Stimulated activated naive CD8-positive, alpha-beta T cell treated with anti-CD3 and anti-CD28 coated beads, Interleukin-15, Interleukin-2, amounts not matched to agents 100 ng/mL and 50 ng/mL, for 24 hours (primary cell): ENCODE measurements around the gene CRNN.

Source experiments
- H3K27ac Mint-ChIP-seq: one replicate; pipeline ENCODE4 v1.8.0; 2021; ENCODE audit warnings: mild to moderate bottlenecking, mixed read lengths
- H3K27me3 Mint-ChIP-seq: one replicate; pipeline ENCODE4 v1.8.0; 2021; ENCODE audit warnings: mixed read lengths
- H3K36me3 Mint-ChIP-seq: one replicate; pipeline ENCODE4 v1.8.0; 2021; ENCODE audit warnings: low read depth, mixed read lengths
- H3K4me1 Mint-ChIP-seq: one replicate; pipeline ENCODE4 v1.8.0; 2021; ENCODE audit warnings: low read depth, mixed read lengths
- H3K4me3 Mint-ChIP-seq: one replicate; pipeline ENCODE4 v1.8.0; 2021; ENCODE audit warnings: mild to moderate bottlenecking, mixed read lengths
- H3K9me3 Mint-ChIP-seq: one replicate; pipeline ENCODE4 v1.8.0; 2021; ENCODE audit warnings: mixed read lengths

Gene CRNN

DNA sequence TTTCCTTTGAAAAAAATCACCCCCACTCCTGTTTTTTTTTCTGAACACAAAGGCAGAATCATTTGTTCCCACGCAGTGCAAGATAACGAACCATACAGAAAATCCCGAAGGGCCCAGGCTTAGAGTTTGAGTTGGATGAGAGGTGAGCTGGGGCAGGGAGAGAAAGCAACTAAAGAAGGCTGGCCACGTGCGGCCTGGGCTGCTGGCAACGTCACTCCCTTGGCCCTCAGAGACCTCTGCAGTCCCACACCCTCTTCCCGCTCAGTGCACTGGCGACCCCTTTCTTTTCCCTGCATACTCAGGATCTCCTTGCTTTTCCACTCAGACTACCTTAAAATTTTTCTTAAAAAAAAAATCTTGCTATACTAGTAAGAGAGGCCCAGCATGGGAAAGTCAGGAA is 28.2 kb upstream of the CRNN start:
- H3K27me3 Mint-ChIP-seq = peaks cover 18% of the 10 kb centered on the region
- no peaks in the 10 kb centered on the region for H3K36me3 Mint-ChIP-seq
- H3K4me1 Mint-ChIP-seq = no peaks in the 10 kb centered on the region

GRCh38 chr1:152441756-152442155 is 27.7 kb upstream of the CRNN start:
- Mint-ChIP-seq H3K27ac (no peak overlapping the region), H3K4me3 (no peak overlapping the region), H3K36me3 (no peaks in the 10 kb centered on the region), H3K27me3 (peaks cover 21% of the 10 kb centered on the region), H3K9me3 (no peaks in the 10 kb centered on the region), H3K4me1 (no peaks in the 10 kb centered on the region)

More for the DNA sequence above, 28.2 kb upstream of the CRNN start:
- Mint-ChIP-seq H3K27ac (no peak overlapping the region), H3K4me3 (no peak overlapping the region), H3K9me3 (no peaks in the 10 kb centered on the region)

- H3K27me3 Mint-ChIP-seq = peaks cover 30% of the 10 kb centered on the region
- no peak overlapping the region for H3K27ac Mint-ChIP-seq
Observed at GRCh38 chr1:152440635-152441471, 26.8 kb upstream of the CRNN start.

DNA sequence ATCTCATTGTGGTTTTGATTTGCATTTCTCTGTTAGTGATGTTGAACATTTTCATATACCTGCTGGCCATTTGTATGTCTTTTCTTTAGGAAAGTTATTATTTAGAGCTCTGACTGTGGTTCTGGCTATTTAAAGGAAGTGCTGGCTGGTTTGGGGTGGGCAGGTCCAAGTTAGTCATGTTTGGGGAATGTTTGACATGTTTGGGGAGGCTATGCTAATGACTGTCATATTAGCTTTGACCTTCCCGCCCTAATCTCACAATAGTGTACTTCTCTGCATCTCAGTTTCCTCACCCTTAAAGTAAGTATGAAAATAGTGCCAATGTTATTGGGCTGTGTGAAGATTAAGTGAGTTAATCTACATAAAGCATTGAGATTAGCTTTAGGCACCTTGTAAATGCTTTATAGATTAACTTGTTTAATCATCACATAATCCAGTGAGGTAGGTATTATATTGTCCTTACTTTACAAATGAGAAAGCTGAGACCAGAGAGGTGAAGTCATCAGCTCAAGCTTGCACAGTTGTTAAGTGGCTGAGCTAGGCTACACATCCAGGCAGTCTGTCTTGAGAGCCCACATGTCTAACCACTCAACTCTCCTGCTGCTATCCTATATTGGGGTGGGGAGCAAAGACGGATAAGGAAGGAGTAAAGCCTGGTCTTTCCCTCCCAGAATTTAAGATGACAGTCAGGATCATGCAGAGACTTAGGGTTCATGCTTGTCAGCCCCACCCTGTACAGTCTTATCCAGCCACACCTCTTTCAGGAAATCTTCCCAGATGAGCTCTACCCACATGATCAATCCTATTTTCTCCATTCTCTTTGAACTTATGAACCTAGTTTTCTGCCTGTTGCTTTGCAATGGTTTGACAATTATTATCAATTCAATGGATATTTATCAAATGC is 22.8 kb upstream of the CRNN start:
- Mint-ChIP-seq H3K9me3 (no peaks in the 10 kb centered on the region), H3K4me3 (no peak overlapping the region), H3K27me3 (peaks cover 29% of the 10 kb centered on the region), H3K27ac (no peak overlapping the region), H3K4me1 (no peaks in the 10 kb centered on the region), H3K36me3 (no peaks in the 10 kb centered on the region)

More at GRCh38 chr1:152440635-152441471, 26.8 kb upstream of the CRNN start:
- H3K9me3 Mint-ChIP-seq = no peaks in the 10 kb centered on the region
- H3K4me1 Mint-ChIP-seq = no peaks in the 10 kb centered on the region
- no peak overlapping the region for H3K4me3 Mint-ChIP-seq
- no peaks in the 10 kb centered on the region for H3K36me3 Mint-ChIP-seq

GRCh38 chr1:152427458-152427857 is 13.4 kb upstream of the CRNN start:
- H3K36me3 Mint-ChIP-seq = no peaks in the 10 kb centered on the region
- H3K4me3 Mint-ChIP-seq = no peak overlapping the region

GRCh38 chr1:152426731-152427130 is 12.7 kb upstream of the CRNN start:
- Mint-ChIP-seq H3K4me1 (no peaks in the 10 kb centered on the region), H3K27ac (no peak overlapping the region), H3K9me3 (peaks cover 17% of the 10 kb centered on the region)

More at GRCh38 chr1:152427458-152427857, 13.4 kb upstream of the CRNN start:
- no peaks in the 10 kb centered on the region for H3K4me1 Mint-ChIP-seq
- peaks cover 17% of the 10 kb centered on the region for H3K9me3 Mint-ChIP-seq
- H3K27ac Mint-ChIP-seq = no peak overlapping the region
- H3K27me3 Mint-ChIP-seq = peaks cover 7% of the 10 kb centered on the region

GRCh38 chr1:152419917-152420316 is 5.9 kb upstream of the CRNN start:
- Mint-ChIP-seq H3K4me1 (no peaks in the 10 kb centered on the region), H3K36me3 (no peaks in the 10 kb centered on the region), H3K4me3 (no peak overlapping the region), H3K27ac (no peak overlapping the region), H3K9me3 (peaks cover 17% of the 10 kb centered on the region), H3K27me3 (peaks cover 10% of the 10 kb centered on the region)

More at GRCh38 chr1:152426731-152427130, 12.7 kb upstream of the CRNN start:
- Mint-ChIP-seq H3K36me3 (no peaks in the 10 kb centered on the region), H3K4me3 (no peak overlapping the region), H3K27me3 (peaks cover 7% of the 10 kb centered on the region)

- no peaks in the 10 kb centered on the region for H3K9me3 Mint-ChIP-seq
- H3K27me3 Mint-ChIP-seq = peaks cover 6% of the 10 kb centered on the region
- no peak overlapping the region for H3K27ac Mint-ChIP-seq
- H3K36me3 Mint-ChIP-seq = no peaks in the 10 kb centered on the region
- H3K4me1 Mint-ChIP-seq = no peaks in the 10 kb centered on the region
- no peak overlapping the region for H3K4me3 Mint-ChIP-seq
Observed at GRCh38 chr1:152415454-152416227, 1.6 kb upstream of the CRNN start.

- Mint-ChIP-seq H3K27me3 (peaks cover 3% of the 10 kb centered on the region), H3K36me3 (no peaks in the 10 kb centered on the region), H3K9me3 (no peaks in the 10 kb centered on the region), H3K4me1 (no peaks in the 10 kb centered on the region), H3K27ac (no peak overlapping the region), H3K4me3 (no peak overlapping the region)
Observed at GRCh38 chr1:152412756-152413155, 1.3 kb downstream of the CRNN start.

DNA sequence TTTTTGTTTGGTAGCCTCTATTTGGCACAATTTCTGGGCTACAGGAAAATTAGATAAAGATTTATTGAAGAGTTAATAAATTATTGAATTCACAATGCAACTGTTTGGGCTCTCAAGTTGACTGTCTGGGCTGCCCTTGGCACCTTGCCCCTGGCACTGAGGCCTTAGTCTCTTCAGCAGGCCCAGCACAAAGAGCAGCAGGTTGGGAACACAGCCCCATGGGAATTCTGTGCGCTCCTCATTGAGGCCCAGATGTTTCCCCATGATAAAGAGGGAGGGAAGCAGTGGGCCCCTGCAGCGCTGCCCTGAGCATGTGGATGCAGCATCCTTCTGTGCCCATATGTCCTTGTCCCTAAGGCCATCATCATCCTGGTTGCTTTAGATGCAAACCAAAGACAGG is 2.9 kb downstream of the CRNN start:
- Mint-ChIP-seq H3K27me3 (peaks cover 12% of the 10 kb centered on the region), H3K9me3 (no peaks in the 10 kb centered on the region), H3K4me1 (no peaks in the 10 kb centered on the region), H3K36me3 (no peaks in the 10 kb centered on the region), H3K4me3 (no peak overlapping the region), H3K27ac (no peak overlapping the region)

DNA sequence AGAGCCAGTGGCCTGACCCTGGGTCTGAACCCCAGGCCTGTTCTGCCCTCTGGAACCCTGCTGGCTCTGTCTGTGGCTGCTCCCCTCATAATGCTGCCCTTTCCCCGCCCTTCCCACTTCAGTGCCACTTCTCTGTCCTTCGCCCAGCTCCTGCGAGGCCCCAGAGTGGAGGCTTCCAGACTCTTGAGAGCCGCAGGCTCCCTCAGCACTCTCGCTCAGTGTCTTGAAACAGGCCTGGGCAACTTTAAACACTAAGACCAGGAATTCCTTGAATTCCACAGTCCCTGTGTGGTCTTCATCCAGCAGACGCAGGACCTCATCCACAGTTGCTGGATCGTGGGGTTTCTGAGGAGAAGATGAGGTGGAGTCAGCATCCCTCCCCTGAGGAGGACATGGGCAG is 3.5 kb downstream of the CRNN start:
- Mint-ChIP-seq H3K4me3 (no peak overlapping the region), H3K27ac (no peak overlapping the region), H3K36me3 (no peaks in the 10 kb centered on the region), H3K9me3 (no peaks in the 10 kb centered on the region), H3K27me3 (peaks cover 13% of the 10 kb centered on the region), H3K4me1 (no peaks in the 10 kb centered on the region)

GRCh38 chr1:152410028-152410427 is 4.0 kb downstream of the CRNN start:
- no peaks in the 10 kb centered on the region for H3K36me3 Mint-ChIP-seq
- H3K27me3 Mint-ChIP-seq = peaks cover 15% of the 10 kb centered on the region
- no peak overlapping the region for H3K27ac Mint-ChIP-seq
- no peaks in the 10 kb centered on the region for H3K4me1 Mint-ChIP-seq
- no peaks in the 10 kb centered on the region for H3K9me3 Mint-ChIP-seq
- no peak overlapping the region for H3K4me3 Mint-ChIP-seq

DNA sequence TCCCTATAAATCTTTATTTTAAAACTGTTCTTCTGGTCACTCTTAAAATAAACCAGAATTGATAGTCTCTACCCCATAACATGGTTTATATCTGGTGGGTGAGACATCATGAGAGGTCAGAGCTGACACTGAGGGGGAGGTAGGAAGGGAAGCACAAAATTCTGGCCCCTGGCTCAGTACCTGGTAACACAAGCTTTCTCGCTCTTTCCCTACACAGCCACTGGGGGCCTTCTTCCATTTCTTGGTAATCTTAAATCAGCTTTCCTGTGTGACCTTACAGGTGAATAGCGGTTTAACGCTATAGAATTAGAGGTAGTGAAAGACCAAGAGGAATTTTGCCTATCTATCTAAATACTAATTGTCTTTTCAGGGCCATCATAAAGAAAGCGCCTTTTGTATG is 5.4 kb downstream of the CRNN start:
- H3K27ac Mint-ChIP-seq = no peak overlapping the region
- no peak overlapping the region for H3K4me3 Mint-ChIP-seq
- no peaks in the 10 kb centered on the region for H3K36me3 Mint-ChIP-seq
- H3K4me1 Mint-ChIP-seq = no peaks in the 10 kb centered on the region
- peaks cover 22% of the 10 kb centered on the region for H3K27me3 Mint-ChIP-seq
- no peaks in the 10 kb centered on the region for H3K9me3 Mint-ChIP-seq

- Mint-ChIP-seq H3K4me1 (no peaks in the 10 kb centered on the region), H3K9me3 (no peaks in the 10 kb centered on the region), H3K36me3 (no peaks in the 10 kb centered on the region), H3K4me3 (no peak overlapping the region), H3K27ac (no peak overlapping the region), H3K27me3 (peaks cover 33% of the 10 kb centered on the region)
Observed at GRCh38 chr1:152398812-152399698, 15.0 kb downstream of the CRNN start.
